HG02943 (cell line): ENCODE data around the gene WDR20.
A peak's percentile ranks its signal among the peaks of the same experiment; 100 is the strongest.

Experiments
- ATAC-seq: cut with Tn5 transposase; IDR thresholded peaks from one replicate; pipeline ENCODE4 v1.9.1; 2021; ENCODE audit warnings: mild to moderate bottlenecking, low read depth, moderate library complexity; ENCODE audit not compliant: unreplicated experiment

The WDR20 gene

GRCh38 chr14:102215071-102215470 lies 75.4 kb downstream of the WDR20 start:
- no peak for ATAC-seq

DNA sequence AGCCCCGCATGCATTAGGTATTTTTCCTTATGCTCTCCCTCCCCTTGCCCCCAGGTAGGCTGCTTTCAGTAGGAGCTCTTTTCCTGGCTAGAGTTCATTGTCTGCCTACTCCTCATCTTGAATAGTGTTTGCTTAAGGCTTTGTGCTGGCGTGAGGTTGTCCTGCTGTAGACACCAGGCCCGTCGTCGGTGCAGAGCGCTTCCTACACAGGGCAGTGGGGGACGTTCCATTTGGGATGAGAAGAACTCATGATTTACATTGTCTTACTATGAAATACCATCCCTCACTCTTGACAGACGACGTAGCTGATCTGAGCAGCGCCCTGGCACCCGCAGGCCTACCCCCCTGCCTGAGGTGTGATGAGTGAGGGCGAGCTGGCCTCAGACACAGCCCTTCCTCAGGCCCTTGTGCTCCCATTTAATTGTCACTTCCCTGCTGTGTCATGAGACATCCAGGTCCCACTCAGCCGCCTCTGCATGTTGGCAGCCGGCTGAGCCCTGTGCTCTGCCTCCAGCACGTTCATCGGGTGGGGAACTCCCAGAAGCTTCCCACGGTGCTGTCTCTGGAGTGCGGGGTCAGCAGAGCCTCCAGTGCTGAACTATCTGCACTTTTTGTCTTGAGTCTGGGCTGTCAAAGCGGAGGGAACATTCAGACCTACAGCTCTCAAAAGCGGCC lies 76.0 kb downstream of the WDR20 start:
- no peak for ATAC-seq

GRCh38 chr14:102217399-102217798 lies 77.7 kb downstream of the WDR20 start:
- ATAC-seq = no peak

DNA sequence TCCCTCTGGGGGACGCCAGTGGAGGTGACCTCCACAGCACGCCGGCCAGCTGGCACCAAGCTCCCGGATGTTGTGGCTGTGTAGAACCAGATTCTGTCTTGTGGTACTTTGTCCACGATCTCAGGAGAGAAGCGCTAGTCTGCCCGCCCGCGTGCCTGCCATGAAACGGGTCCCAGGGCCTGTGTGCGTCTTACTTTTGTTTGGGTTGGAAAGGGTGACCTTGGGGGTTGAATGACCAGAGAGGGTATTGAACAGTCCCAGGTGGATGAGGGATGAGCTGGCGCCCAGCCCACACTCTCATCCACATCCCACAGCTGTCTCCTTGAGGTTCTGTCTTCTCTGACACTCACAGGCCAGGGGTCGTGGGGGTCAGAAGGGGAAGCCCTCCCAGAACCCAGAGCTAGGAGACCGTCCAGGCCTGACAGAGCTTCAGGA lies 78.3 kb downstream of the WDR20 start:
- ATAC-seq = no peak

DNA sequence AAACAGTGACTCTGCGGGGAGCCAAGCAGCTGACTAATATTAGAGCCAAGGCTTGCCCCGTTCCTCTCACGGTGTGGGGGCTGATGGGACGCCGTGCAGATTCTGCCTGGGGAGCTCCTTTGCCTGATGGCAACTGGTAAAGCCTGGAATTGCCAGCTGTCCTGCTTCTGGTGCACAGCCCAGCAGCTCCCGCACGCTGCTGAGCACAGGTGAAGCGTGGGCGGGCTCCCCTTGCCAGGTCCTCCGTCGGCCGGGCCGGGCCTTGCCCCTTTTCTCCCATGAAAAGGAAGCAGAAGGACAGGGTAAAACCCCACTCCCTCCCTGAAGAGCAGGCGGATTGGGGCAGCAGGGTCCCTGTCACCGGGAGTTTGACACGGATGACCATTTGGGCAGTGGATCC lies 79.0 kb downstream of the WDR20 start:
- ATAC-seq = no peak

- ATAC-seq = no peak
Measured at GRCh38 chr14:102219316-102219715, 79.6 kb downstream of the WDR20 start.

DNA sequence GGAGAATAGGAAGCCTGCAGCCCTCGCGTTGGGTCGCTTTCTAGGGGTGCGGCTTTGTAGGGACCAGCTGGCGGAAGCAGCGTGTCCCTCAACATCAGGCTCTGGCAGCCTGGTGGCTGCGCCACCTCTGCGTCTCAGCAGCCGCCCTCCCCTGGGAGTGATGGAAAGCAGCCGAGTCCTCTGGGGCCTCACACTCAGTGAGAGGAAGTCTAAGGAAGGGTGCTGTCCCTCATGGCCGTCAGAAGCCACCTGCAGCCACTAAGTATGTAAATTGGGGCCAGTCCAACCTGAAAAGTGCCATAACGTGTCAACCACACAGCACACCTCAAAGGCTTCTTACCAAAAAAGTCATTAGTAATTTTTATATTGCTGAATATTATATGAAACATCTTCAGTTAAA lies 80.3 kb downstream of the WDR20 start:
- peak; percentile 70 for ATAC-seq

- ATAC-seq = no peak
Measured at GRCh38 chr14:102221026-102221425, 81.3 kb downstream of the WDR20 start.

GRCh38 chr14:102222009-102222575 lies 82.4 kb downstream of the WDR20 start:
- no peak for ATAC-seq

GRCh38 chr14:102222751-102223150 lies 83.1 kb downstream of the WDR20 start:
- ATAC-seq = no peak

- ATAC-seq = no peak
Measured at GRCh38 chr14:102223682-102224081, 84.0 kb downstream of the WDR20 start.

GRCh38 chr14:102225386-102225785 lies 85.7 kb downstream of the WDR20 start:
- no peak for ATAC-seq

- no peak for ATAC-seq
Measured at GRCh38 chr14:102225936-102226335, 86.2 kb downstream of the WDR20 start.

GRCh38 chr14:102226356-102227125 lies 86.8 kb downstream of the WDR20 start:
- no peak for ATAC-seq

DNA sequence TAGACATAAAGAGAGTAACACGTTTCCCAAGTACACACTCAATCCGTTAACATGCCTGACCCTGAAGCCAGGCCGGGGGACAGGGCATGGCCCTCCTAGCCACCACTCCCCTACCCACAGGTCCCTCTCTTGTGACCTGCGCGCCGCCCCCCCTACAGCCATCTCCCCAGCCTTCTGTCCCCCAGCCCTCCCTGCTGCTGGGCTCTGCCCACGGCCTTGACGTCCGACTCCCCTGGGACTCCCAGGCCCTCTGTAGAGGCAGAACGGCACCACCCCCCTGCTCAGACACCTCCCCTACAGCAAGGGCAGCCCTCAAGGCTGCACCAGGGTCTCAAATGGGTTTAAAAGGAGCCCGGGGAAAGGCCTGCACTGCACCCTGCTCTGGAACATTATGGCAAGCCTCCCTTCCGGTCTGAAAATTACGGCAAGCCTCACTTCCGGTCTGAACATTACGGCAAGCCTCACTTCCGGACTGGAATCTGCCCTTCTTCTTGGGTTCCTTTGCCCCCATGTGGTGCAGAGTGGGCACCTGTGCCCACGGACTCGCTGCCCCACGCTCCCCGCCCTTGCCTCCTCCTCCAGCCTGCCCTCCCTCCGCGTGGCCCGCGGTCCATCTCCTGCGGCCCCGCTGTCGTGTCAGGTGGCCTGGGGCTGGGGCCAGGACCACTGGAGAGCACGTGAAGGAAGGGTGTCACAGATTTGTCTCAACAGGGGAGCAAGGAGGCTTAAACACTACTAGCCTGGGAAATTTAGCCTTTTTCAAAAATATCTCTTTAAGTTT lies 87.7 kb downstream of the WDR20 start:
- no peak for ATAC-seq

- ATAC-seq = no peak
Measured at GRCh38 chr14:102229071-102229738, 89.5 kb downstream of the WDR20 start.

DNA sequence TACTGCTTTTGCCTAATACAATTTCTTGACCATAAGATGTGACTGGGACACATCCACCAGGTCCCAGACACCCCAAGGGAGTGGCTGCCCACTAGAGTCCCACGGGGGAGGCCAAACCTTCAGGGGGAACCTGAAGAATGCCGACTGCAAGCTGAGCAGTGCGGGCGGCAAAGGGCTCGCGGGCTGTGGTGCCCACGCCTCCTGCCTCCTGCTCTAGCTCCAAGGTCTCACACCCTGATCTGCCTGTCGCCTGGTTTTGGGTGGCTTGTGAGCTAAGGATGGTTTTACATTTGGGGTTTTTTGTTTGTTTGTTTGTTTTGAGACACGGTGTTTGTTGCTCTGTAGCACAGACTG lies 90.0 kb downstream of the WDR20 start:
- ATAC-seq = no peak

DNA sequence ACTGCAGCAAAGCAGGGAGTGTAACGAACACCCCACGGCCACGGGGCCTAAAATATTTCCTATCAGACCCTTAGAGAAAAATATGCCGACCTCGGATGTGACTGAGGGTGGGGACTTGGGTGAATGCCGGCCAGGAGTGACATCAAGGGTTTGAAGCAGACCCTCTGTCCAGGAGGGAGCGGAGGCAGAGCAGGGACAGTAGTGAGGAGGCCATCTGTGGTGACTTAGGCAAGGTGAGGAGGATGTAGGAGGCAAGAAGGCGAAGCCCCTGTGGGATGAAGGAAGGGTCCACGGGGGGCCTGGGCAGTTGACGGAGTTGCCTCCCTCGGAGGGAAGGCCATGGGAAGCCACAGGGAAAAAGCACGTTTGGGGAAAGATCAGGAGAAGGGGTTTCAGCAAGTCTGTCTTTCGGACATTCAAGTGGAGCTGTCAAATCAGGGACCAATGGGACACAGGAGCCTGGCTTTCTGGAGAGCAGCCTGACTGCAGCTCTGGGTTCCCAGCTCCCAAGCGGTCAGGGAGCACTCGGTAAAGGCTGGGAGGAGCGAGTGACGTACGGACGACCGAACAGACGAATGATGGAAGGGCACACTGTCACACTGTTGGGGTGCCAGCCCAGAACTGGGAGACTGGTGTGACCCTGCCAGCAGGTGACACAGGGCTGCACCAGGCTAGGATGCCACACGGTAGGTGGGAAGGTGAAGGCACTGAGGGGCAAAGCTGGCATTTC lies 90.9 kb downstream of the WDR20 start:
- ATAC-seq = no peak

DNA sequence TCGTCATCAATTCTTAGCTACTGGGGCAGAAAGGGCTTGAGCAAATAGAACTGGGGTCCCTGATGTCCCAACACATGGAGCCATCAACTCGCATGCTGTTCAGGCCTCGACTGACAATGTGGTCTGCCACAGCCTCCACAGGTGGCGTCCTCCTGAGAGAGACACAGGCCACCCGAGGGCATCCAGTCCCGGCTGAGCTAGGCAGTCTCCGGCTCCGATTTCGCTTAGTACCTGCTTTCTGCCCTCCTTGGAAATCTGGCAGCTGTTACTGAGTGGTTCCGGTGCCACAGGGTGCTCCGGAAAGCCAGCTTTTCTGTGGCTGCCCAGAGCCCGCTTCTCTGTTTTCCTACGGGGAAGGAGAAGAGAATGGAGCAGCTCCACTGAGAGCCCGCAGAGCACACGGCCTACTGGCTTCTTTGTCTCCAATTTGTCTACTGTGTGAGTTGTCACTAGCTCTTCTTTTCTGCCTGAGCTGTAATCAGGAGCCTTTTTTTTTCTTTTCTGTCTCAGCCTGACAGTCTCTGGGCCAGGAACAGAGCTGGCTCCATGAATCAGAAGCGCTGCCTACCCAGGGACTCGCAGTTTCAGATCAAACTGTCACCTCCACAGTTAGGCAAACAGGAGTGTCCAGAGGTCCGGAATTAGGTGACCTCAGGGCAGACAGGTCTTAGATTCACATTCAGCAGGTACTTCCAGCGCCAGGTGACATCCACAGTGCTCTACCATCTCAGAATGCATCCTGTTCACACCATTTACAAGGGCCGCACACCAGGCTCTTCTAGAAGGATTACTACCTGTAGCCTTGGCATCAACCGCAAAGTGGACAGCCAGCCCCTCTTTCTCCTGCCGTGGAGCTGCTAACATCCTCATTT lies 92.0 kb downstream of the WDR20 start:
- ATAC-seq = no peak
